SHP77 (cell line): Measurements from ENCODE around the gene ZNF630.
"Not testable (repeated sequence)": the region's sequence is repeated elsewhere in the genome, so short reads cannot be mapped to it uniquely, and the experiment has no call there.

Experiments used
- DNase-seq, 2 experiments: peaks; one replicate each; lab custom pipeline; 2025; lab: John Stamatoyannopoulos, UW

Gene ZNF630

GRCh38 chrX:48028091-48028490 is 43.3 kb downstream of the ZNF630 start:
- DNase-seq = no peak

GRCh38 chrX:48027545-48027944 is 43.9 kb downstream of the ZNF630 start:
- not testable (repeated sequence) for DNase-seq

- peak; percentile 33 to 56 for DNase-seq
Observed at GRCh38 chrX:48025561-48025960, 45.9 kb downstream of the ZNF630 start.

GRCh38 chrX:48022738-48023137 is 48.7 kb downstream of the ZNF630 start:
- no peak for DNase-seq

GRCh38 chrX:48022100-48022499 is 49.3 kb downstream of the ZNF630 start:
- no peak for DNase-seq

- DNase-seq = peak; percentile 51 to 75
Observed at GRCh38 chrX:48021026-48021900, 50.2 kb downstream of the ZNF630 start.

GRCh38 chrX:48020472-48020871 is 51.0 kb downstream of the ZNF630 start:
- DNase-seq = not testable (repeated sequence)

GRCh38 chrX:48019892-48020291 is 51.5 kb downstream of the ZNF630 start:
- not testable (repeated sequence) for DNase-seq

GRCh38 chrX:48016583-48017310 is 54.7 kb downstream of the ZNF630 start:
- not testable (repeated sequence) for DNase-seq

- not testable (repeated sequence) for DNase-seq
Observed at GRCh38 chrX:48009445-48009960, 61.9 kb downstream of the ZNF630 start.
